Central memory CD8-positive, alpha-beta T cell (primary cell): ENCODE results near the gene LGALS13.
"Not testable (repeated sequence)": the region's sequence is repeated elsewhere in the genome, so short reads cannot be mapped to it uniquely, and the experiment has no call there.

Experiments
- ATAC-seq: fragments of 150-1000 bp; cut with Tn5 transposase; replicated peaks from 2 replicates; pipeline ENCODE4 v1.10.0; 2022; ENCODE audit warnings: mild to moderate bottlenecking, moderate FRiP score, moderate number of reproducible peaks; ENCODE audit not compliant: poor library complexity, severe bottlenecking; ENCODE audit errors: extremely low read depth
- DNase-seq, 2 donors: peaks; one replicate each; pipeline ENCODE4 v3.0.0; 2021; ENCODE audit warnings: low spot score in 2 of 2
- H3K27ac Mint-ChIP-seq: one replicate; pipeline ENCODE4 v1.8.0; 2022; ENCODE audit warnings: low read depth, mild to moderate bottlenecking, moderate library complexity, mixed read lengths
- H3K27me3 Mint-ChIP-seq: one replicate; pipeline ENCODE4 v1.8.0; 2022; ENCODE audit warnings: mixed read lengths
- H3K36me3 Mint-ChIP-seq: one replicate; pipeline ENCODE4 v1.8.0; 2022; ENCODE audit warnings: mild to moderate bottlenecking, moderate library complexity, mixed read lengths; ENCODE audit not compliant: insufficient read depth
- H3K4me1 Mint-ChIP-seq: one replicate; pipeline ENCODE4 v1.8.0; 2022; ENCODE audit warnings: mixed read lengths
- H3K4me3 Mint-ChIP-seq: one replicate; pipeline ENCODE4 v1.8.0; 2022; ENCODE audit warnings: mild to moderate bottlenecking, moderate library complexity, mixed read lengths
- H3K9me3 Mint-ChIP-seq: one replicate; pipeline ENCODE4 v1.8.0; 2022; ENCODE audit warnings: mixed read lengths

Gene LGALS13

DNA sequence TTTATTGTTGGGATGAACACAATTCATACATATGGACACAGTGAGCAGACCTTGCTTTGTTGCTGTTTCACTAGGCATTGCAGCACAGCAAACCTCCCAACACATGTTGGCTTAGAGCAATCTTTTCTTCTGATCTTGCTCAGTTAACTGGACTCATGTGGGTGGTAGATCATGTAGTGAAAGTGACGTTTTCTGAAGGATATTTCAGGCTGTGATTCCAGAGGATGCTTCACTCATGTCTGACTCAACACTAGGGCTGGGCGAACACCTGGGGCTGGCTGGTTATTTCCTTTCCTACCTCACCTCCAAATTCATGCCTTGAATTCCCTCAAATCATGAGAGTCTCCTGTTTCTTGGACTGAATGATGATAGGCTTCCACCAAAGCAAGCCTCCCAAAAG is 14.3 kb upstream of the LGALS13 start:
- H3K27ac Mint-ChIP-seq = no peak overlapping the region
- no peak for ATAC-seq
- H3K27me3 Mint-ChIP-seq = peaks cover 55% of the 10 kb centered on the region
- no peak overlapping the region for H3K4me3 Mint-ChIP-seq
- no peaks in the 10 kb centered on the region for H3K36me3 Mint-ChIP-seq
- H3K9me3 Mint-ChIP-seq = no peaks in the 10 kb centered on the region
- no peaks in the 10 kb centered on the region for H3K4me1 Mint-ChIP-seq
- DNase-seq = no peak

DNA sequence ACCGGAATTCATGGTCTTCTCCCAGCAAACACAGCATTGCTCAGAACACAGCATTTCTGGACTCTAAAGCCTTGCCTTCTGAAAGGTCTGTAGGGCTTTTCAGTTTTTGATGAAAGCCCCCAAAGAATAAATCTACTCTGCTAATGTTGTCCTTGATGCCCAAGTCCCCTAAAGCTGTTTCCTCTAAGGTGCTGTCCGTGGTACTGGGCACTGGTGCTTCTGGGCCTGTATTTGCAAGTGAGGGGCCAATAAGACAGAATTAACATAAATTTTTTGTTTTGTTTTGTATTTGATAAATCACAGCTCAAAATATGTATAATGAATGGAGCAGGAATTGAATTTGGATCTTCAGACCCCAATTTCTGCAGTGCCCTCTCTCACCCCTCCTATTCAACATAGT is 12.1 kb upstream of the LGALS13 start:
- Mint-ChIP-seq H3K27me3 (peaks cover 77% of the 10 kb centered on the region), H3K9me3 (no peaks in the 10 kb centered on the region), H3K4me1 (no peaks in the 10 kb centered on the region), H3K27ac (no peak overlapping the region), H3K4me3 (no peak overlapping the region), H3K36me3 (no peaks in the 10 kb centered on the region)
- DNase-seq = no peak
- ATAC-seq = no peak

DNA sequence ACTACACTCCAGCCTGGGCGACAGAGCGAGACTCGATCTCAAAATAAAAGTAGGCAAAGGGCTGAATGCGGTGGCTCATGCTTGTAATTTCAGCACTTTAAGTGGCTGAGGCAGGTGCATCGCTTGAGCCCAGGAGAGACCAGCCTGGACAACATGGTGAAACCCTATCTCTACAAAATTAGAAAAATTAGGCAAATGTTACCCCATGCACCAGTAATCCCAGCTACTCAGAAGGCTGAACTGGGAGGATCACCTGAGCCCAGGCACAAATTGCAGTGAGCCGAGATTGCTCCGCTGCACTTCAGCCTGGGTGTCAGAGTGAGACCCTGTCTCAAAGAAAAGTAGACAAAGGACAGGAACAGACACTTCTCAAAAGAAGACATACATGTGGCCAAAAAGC is 9.9 kb upstream of the LGALS13 start:
- Mint-ChIP-seq H3K9me3 (no peaks in the 10 kb centered on the region), H3K27ac (no peak overlapping the region), H3K27me3 (peaks cover 87% of the 10 kb centered on the region), H3K4me3 (no peak overlapping the region), H3K36me3 (no peaks in the 10 kb centered on the region), H3K4me1 (no peaks in the 10 kb centered on the region)
- DNase-seq = no peak
- ATAC-seq = no peak

DNA sequence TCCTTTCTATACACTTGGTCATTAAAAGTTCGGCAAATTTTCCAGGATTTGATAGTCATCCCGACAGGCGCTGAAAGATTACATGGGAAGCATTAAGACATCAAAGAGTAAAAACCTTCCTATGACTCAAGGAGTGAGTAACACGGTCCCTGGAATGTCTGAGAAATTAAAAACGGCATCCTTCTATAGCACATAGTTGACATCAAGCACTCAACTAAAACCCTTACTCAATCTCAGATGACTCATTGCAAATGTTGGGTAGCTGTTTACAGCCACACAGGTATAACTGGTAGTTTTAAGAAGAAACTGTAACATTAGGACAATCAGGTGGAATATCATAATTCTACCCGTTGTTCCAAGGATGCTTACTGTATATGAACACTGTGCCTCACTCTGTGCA is 6.4 kb upstream of the LGALS13 start:
- no peaks in the 10 kb centered on the region for H3K9me3 Mint-ChIP-seq
- no peaks in the 10 kb centered on the region for H3K4me1 Mint-ChIP-seq
- H3K27me3 Mint-ChIP-seq = peaks cover 88% of the 10 kb centered on the region
- H3K4me3 Mint-ChIP-seq = no peak overlapping the region
- no peak for ATAC-seq
- H3K27ac Mint-ChIP-seq = no peak overlapping the region
- no peaks in the 10 kb centered on the region for H3K36me3 Mint-ChIP-seq
- DNase-seq = no peak

DNA sequence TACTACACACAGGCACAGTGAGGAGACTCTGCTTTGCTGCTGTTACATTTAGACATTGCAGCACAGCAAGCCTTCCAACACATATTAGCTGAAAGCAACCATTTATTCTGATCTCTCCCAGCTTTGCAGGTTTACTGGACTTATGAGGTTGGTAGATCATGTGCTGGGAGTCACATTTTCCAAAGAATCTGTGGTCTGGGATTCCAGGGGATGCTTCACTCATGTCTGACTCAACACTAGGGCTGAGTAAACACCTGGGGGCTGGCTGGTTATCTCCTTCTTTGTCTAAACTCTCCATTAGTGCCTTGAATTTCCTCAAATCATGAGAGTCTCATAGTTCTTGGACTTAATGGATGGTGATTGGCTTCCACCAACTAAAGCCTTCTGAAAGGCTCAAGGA is 5.4 kb upstream of the LGALS13 start:
- Mint-ChIP-seq H3K4me3 (no peak overlapping the region), H3K27ac (no peak overlapping the region), H3K36me3 (peaks cover 2% of the 10 kb centered on the region), H3K27me3 (peaks cover 88% of the 10 kb centered on the region), H3K4me1 (no peaks in the 10 kb centered on the region), H3K9me3 (no peaks in the 10 kb centered on the region)
- no peak for DNase-seq
- ATAC-seq = no peak

DNA sequence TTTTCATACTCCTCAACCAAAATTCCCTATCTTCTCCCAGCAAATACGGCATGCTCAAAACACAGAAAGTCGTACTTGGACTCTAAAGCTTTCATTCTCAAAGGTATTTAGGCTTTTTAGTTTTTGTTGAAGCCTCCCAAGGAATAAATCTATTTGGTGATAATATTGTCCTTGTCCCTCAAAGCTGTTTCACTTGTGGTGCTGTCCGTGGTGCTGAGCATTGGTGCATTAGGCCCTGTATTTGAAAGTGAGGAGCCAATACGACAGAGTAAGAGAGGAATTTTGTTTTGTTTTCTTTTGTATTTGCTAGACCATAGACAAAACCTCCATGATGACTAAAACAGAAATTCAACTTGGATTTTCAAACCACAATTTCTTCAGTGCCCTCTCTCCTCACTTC is 3.2 kb upstream of the LGALS13 start:
- ATAC-seq = no peak
- DNase-seq = no peak
- Mint-ChIP-seq H3K4me1 (no peaks in the 10 kb centered on the region), H3K36me3 (peaks cover 2% of the 10 kb centered on the region), H3K9me3 (no peaks in the 10 kb centered on the region), H3K4me3 (no peak overlapping the region), H3K27me3 (peaks cover 87% of the 10 kb centered on the region), H3K27ac (no peak overlapping the region)

DNA sequence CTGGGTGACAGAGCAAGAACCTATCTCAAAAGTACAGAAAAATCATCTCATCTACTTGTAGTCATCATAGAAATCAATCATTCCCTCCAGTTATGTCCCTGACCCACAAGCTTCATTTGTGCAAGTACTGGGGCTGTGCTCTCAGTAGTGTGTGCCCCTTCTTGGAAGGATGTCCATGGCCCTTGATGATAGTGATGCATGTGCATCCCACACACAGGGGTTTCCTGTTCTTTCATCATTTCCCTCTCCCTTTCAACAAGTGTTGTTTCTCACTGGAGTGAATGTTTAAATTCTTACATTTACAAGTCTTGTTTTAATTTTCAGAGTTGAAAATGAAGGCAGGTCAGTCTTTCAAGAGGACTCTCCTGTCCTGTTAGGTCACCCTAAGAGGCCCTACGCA is 1.5 kb downstream of the LGALS13 start:
- ATAC-seq (no peak), DNase-seq (no peak)
- Mint-ChIP-seq H3K36me3 (peaks cover 2% of the 10 kb centered on the region), H3K27me3 (peaks cover 67% of the 10 kb centered on the region), H3K4me3 (no peak overlapping the region), H3K9me3 (no peaks in the 10 kb centered on the region), H3K4me1 (no peaks in the 10 kb centered on the region), H3K27ac (no peak overlapping the region)

DNA sequence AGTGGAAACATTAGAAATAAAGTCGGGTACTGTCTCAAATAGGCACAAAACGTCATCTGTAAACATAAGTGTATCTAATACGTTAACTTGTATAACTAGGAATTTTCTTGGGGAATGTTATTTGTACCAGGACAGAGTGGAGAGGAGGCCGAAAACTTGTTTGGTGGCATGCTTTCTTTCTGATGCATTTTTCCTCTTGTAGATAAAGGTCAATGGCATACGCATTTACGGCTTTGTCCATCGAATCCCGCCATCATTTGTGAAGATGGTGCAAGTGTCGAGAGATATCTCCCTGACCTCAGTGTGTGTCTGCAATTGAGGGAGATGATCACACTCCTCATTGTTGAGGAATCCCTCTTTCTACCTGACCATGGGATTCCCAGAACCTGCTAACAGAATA is 4.7 kb downstream of the LGALS13 start:
- peaks cover 45% of the 10 kb centered on the region for H3K27me3 Mint-ChIP-seq
- DNase-seq (no peak), ATAC-seq (no peak)
- no peaks in the 10 kb centered on the region for H3K36me3 Mint-ChIP-seq
- H3K9me3 Mint-ChIP-seq = no peaks in the 10 kb centered on the region
- H3K4me1 Mint-ChIP-seq = no peaks in the 10 kb centered on the region
- no peak overlapping the region for H3K27ac Mint-ChIP-seq
- no peak overlapping the region for H3K4me3 Mint-ChIP-seq

DNA sequence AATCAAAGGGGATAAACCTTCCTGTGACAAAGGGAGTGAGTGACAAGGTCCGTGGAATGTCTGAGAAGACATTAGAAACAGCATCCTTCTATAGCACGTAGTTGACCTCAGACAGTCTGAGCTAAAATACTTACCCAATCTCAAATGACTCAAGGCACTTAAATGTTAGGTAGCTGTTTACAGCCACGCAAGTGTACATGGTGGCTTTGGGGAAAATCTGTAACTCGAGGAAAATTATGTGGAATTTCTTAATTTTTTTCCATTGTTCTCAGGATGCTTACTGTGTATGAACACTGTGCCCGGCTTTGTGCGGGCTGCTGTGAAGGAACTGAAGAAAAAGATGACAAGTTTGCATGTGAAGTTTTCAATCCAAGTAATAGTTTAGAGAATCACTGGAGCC is 5.2 kb downstream of the LGALS13 start:
- Mint-ChIP-seq H3K27me3 (peaks cover 45% of the 10 kb centered on the region), H3K4me1 (no peaks in the 10 kb centered on the region), H3K9me3 (no peaks in the 10 kb centered on the region), H3K27ac (no peak overlapping the region), H3K36me3 (no peaks in the 10 kb centered on the region), H3K4me3 (no peak overlapping the region)
- ATAC-seq (no peak), DNase-seq (no peak)

DNA sequence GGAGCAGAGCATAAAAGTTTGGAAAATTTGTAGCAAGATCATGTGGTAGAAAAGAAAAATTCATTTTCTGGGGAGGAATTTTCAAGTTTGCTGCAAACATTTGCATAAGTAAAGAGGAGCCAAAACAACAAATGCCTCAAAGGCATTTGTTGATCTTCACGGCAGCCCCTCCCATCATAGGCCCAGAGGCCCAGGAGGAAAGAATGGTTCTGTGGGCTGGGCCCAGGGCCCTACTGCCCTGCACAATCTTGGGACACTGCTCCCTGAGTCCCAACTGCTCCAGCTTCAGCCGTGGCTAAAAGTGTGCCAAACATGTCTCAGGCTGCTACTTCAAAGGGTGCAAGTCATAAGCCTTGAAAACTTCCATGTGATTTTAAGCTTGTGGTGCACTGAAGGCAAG is 11.3 kb downstream of the LGALS13 start:
- Mint-ChIP-seq H3K27me3 (peaks cover 50% of the 10 kb centered on the region), H3K36me3 (no peaks in the 10 kb centered on the region), H3K4me3 (no peak overlapping the region), H3K9me3 (no peaks in the 10 kb centered on the region), H3K27ac (no peak overlapping the region), H3K4me1 (no peaks in the 10 kb centered on the region)
- no peak for ATAC-seq
- DNase-seq = no peak

DNA sequence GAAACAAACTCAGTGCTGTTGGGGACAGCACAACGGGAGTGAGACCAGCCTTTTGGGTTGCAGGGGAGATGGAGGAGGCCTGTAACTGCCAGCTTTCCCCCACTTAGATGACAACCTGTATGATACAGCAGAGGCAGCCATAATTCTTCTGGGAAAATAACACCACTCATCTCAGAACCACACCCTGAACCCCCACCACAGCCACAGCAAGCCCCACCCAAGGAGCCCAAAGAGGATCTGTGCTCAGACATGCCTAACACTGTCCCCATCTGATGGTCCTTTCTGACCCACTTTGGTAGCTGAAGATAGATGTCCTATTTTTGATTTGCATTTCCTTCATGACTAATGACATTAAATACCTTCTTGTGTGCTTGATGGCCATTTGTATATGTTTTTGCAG is 15.4 kb downstream of the LGALS13 start:
- Mint-ChIP-seq H3K4me3 (no peak overlapping the region), H3K36me3 (peaks cover 1% of the 10 kb centered on the region), H3K9me3 (no peaks in the 10 kb centered on the region), H3K27ac (no peak overlapping the region), H3K27me3 (peaks cover 73% of the 10 kb centered on the region), H3K4me1 (no peaks in the 10 kb centered on the region)
- no peak for DNase-seq
- no peak for ATAC-seq

DNA sequence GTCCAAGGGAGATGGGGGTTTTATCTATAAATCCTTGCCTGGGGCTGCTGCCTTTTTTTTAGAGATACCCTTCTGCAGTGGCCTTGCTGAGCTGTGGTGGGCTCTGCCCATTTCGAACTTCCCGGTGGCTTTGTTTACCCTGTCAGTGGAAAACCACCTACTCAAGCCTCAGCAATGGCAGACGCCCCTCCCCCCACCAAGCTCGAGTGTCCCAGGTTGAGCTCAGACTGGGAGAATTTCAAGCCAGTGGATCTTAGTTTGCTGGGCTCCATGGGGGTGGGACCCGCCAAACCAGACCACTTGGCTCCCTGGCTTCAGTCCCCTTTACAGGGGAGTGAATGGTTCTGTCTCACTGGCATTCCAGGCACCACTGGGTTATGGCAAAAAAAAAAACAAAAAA is 21.6 kb downstream of the LGALS13 start:
- Mint-ChIP-seq H3K27me3 (peaks cover 77% of the 10 kb centered on the region), H3K9me3 (no peaks in the 10 kb centered on the region), H3K27ac (no peak overlapping the region), H3K36me3 (peaks cover 1% of the 10 kb centered on the region), H3K4me3 (no peak overlapping the region), H3K4me1 (no peaks in the 10 kb centered on the region)
- no peak for ATAC-seq
- no peak for DNase-seq

DNA sequence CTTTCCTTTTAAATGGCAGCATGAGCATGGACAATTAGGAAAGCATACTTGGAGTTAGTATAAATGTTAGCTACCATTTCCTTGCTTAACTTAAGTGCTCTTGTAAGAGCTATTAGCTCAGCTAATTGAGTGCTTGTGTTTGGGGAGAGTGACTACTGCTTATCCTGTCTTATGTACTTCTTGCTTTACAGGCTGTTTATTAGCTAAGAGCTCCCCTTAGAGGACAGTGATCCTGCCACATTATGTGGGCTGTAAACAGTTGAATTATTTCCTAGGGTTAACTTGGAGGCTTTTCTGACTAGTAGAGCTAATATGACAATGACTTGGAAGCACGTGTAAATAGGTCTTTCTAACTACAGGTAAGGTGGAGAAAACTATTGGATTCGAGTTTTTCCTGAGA is 25.3 kb downstream of the LGALS13 start:
- not testable (repeated sequence) for H3K9me3 Mint-ChIP-seq, DNase-seq, H3K36me3 Mint-ChIP-seq, H3K4me1 Mint-ChIP-seq, ATAC-seq, H3K4me3 Mint-ChIP-seq, H3K27ac Mint-ChIP-seq
- H3K27me3 Mint-ChIP-seq = peaks cover 68% of the 10 kb centered on the region

DNA sequence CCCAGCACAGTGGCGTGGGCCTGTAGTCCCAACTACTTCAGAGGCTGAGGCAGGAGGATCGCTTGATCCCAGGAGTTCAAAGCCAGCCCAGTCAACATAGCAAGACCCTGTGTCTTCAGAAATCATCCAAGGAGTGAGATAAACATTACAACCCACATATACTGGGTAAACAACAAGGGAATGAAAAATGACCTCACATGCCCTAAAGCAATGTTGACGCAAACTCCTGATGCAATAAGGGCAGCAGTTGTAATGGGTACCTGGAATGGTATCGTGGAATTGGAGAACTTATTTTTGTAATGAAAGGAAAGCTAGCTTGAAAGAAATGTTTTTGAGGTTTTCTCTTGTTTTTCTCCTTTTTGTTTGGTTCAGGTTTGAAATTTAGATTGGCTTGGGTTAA is 28.9 kb downstream of the LGALS13 start:
- DNase-seq (no peak), ATAC-seq (no peak)
- peaks cover 67% of the 10 kb centered on the region for H3K27me3 Mint-ChIP-seq
- no peaks in the 10 kb centered on the region for H3K4me1 Mint-ChIP-seq
- H3K27ac Mint-ChIP-seq = no peak overlapping the region
- no peaks in the 10 kb centered on the region for H3K36me3 Mint-ChIP-seq
- no peak overlapping the region for H3K4me3 Mint-ChIP-seq
- no peaks in the 10 kb centered on the region for H3K9me3 Mint-ChIP-seq
